ENCODE measurements around the gene CST5. TPM values are rescaled to one million over a fixed set of nuclear protein-coding genes. Genes with fewer than 3 reads are reported as not detected.
"Not testable (repeated sequence)": the region's sequence is repeated elsewhere in the genome, so short reads cannot be mapped to it uniquely, and the experiment has no call there.

Gene CST5
- polyA plus RNA-seq, 4 donors, result 0.27 to 0.52 (median 0.32) TPM; not detected in 1

DNA sequence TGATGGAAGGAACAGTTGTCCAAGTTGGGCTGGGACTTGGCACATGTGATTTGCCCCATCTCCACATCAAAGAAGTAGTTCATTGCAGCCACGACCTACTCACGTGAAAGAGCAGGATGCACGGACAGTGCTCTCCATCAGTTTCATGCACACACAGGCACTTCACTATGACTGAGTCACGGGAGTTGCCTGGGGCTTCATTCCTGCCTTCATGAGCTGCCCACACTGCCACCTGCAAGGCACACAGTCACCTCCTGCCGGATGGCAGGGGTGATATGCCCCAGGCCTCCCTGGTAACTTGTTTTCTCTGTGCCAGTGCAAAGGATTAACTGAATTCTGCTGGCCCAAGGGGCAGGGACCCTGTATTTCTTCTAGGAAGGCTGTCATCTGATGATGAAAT lies 22.8 kb downstream of the CST5 start:
- DNase-seq (ENCODE audit: low read depth in 4 of 4, low spot score in 3 of 4), result no peak

DNA sequence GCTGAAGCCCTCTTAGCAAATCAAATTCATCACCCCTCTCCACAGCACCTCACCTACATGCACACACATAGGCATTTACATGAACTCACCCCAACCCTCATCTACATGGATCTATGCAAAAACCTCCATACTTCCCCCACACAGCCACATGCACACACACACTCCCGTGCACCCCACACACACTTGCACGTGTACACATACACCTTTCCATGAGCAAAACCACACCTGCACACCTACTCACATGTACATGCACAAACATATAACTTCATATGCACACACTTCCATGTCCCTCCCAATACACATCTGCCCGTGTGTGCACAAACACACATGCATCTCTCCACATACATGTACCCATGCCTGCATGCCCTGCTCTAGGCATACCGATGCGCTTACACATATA lies 23.3 kb downstream of the CST5 start:
- no peak for DNase-seq (ENCODE audit: low read depth in 4 of 4, low spot score in 3 of 4)

DNA sequence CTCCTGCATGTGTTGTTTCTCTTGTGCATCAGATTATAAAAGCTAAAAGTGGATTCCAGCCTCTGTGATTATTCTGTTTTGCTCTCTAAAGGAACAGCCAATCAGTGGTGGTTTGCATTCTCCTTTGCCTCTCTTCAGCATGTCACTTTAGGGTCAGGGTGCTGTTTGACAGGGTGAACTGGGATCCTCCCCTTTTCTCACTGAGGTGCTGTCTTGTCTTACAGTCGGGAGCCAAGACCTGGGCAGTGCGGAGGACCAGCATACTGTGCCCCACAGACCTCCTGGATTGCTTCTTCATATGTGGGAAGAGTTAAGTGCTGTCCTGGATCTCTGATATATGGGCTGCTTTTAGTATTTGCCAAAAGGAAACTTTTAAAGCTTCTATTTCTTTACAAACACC lies 37.9 kb downstream of the CST5 start:
- no peak for DNase-seq (ENCODE audit: low read depth in 4 of 4, low spot score in 3 of 4)

DNA sequence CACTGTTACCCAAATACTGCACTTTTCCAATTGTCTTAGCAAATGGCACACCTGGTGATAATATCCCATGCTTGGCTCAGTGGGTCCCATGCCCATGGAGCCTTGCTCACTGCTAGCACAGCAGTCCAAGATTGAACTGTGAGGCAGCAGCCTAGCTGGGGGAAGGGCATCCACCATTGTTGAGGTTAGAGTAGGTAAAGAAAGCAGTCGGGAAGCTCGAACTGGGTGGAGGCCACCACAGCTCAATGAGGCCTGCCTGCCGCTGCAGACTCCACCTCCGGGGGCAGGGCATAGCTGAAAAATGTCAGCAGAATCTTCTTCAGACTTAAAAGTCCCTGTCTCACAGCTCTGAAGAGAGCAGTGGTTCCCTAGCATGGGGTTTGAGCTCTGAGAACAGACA lies 43.8 kb downstream of the CST5 start:
- no peak for DNase-seq (ENCODE audit: low read depth in 4 of 4, low spot score in 3 of 4)

DNA sequence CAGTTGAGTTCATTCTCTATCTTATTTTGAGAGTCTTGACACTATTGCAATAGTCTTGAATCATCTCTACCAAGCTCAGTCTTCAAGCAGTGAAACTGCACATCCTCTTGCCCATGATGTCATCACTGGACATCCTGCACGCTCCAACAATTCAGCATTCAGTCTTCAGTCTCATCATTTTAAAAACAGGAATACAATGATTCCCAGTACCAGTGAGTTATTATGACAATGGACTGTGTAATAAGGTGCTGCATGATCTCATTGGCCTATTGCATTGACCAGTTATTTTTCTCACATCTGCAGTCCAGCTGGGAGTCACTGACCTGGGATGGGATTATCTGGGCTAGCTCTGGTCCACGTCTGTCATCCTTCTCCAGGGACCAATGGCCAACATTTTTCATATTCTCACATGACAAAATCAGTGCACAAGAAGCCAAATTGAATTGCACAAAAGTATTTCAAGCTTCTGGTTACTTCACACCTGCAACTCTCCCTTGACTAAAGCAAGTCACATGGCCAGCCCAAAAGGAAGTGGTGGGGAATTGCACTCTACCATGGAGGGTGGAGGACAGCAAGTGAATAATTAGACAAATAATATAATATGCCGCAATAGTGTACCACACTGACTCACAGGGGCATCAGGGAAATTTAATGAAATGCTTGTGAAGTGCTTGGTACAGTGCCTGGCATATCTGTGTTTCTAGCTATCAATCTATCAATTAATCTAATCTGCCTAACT lies 46.6 kb downstream of the CST5 start:
- DNase-seq (ENCODE audit: low read depth in 4 of 4, low spot score in 3 of 4), result no peak

DNA sequence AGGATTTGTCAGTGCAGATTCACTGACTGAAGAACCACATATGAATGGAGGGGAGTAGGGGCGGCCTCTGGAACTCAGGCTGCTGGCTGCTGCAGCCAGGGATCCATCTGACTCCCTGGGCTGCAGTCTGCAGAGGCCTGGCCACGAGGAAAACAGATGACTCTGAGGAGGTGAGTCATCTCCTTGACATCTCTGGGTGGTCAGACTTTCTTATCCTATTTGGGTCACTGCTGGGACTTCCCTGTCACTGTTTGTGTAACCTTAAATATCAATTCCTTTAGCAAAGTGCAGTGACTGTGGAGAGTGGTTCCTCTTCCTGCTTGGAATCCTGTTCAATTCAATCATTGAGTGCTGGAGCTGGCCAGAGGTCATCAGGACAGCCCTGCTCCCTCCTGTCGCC lies 47.6 kb downstream of the CST5 start:
- not testable (repeated sequence) for DNase-seq (ENCODE audit: low read depth in 4 of 4, low spot score in 3 of 4)

DNA sequence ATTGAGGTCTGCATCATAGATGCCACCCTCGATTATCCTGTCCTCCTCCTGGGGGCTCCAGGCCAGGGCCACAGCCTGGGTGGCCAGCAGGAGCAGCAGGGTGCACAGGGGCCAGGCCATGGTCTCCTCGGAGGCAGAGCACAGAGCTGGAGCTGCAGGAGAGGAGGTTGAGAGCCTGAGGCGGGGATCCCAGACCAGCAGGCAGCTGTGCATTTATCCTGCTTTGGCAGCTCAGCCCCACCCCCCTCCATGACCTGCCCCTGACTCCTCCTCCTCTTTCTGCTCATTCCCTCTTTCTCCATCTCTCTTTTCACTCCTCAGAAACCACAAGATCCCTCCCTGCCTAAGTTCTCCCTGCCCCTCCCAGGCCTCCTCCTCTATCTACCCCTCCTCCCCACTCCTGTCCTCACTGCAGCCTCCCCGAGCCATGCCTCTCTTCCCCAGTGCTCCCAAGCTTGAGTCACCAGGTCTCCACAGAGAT lies 53.0 kb downstream of the CST5 start, which contains the start of gene CST2:
CST2 (minus strand) TSS at position 189 of the 481 bp plus-strand sequence; CDS start at position 120, 69 bp downstream.
- no peak for DNase-seq (ENCODE audit: low read depth in 4 of 4, low spot score in 3 of 4)

Other genes with a start within 250 kb of the CST5 start
- gene CST3, start 241.8 kb downstream of the CST5 start, polyA plus RNA-seq (ENCODE audit: insufficient read length in 4 of 4), result 100 to 1,000 TPM; 129 to 191 (median 160) TPM
- gene CST4, start 190.7 kb downstream of the CST5 start, polyA plus RNA-seq (ENCODE audit: insufficient read length in 4 of 4), result not detected
- gene CST1, start 128.8 kb downstream of the CST5 start, polyA plus RNA-seq (ENCODE audit: insufficient read length in 4 of 4), result not detected
- gene CST2, start 53.0 kb downstream of the CST5 start, polyA plus RNA-seq (ENCODE audit: insufficient read length in 4 of 4), result not detected
- gene GGTLC1, start 109.0 kb upstream of the CST5 start, polyA plus RNA-seq (ENCODE audit: insufficient read length in 4 of 4), result not detected